ENCODE results near the gene CTR9. TPM values are rescaled to one million over a fixed set of nuclear protein-coding genes. Genes with fewer than 3 reads are reported as not detected.
A peak's percentile ranks its signal among the peaks of the same experiment; 100 is the strongest.

Gene CTR9
- total and polyA plus RNA-seq, 2 of the 13 experiments (the other 11 are each of a cell fraction or from before 2014, with no cell fraction given), result 6.6 to 22.1 TPM

- TF ChIP-seq, protein P1, sequence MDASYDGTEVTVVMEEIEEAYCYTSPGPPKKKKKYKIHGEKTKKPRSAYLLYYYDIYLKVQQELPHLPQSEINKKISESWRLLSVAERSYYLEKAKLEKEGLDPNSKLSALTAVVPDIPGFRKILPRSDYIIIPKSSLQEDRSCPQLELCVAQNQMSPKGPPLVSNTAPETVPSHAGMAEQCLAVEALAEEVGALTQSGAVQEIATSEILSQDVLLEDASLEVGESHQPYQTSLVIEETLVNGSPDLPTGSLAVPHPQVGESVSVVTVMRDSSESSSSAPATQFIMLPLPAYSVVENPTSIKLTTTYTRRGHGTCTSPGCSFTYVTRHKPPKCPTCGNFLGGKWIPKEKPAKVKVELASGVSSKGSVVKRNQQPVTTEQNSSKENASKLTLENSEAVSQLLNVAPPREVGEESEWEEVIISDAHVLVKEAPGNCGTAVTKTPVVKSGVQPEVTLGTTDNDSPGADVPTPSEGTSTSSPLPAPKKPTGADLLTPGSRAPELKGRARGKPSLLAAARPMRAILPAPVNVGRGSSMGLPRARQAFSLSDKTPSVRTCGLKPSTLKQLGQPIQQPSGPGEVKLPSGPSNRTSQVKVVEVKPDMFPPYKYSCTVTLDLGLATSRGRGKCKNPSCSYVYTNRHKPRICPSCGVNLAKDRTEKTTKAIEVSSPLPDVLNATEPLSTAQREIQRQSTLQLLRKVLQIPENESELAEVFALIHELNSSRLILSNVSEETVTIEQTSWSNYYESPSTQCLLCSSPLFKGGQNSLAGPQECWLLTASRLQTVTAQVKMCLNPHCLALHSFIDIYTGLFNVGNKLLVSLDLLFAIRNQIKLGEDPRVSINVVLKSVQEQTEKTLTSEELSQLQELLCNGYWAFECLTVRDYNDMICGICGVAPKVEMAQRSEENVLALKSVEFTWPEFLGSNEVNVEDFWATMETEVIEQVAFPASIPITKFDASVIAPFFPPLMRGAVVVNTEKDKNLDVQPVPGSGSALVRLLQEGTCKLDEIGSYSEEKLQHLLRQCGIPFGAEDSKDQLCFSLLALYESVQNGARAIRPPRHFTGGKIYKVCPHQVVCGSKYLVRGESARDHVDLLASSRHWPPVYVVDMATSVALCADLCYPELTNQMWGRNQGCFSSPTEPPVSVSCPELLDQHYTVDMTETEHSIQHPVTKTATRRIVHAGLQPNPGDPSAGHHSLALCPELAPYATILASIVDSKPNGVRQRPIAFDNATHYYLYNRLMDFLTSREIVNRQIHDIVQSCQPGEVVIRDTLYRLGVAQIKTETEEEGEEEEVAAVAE (CRISPR knock-in tag; IDR thresholded peaks at IDR 0.05; ENCODE audit: borderline replicate concordance), result no peak
- TF ChIP-seq ZNF572 (CRISPR knock-in tag; IDR thresholded peaks at IDR 0.05), result peak; percentile 87; the same call in 1 of the 2 replicates
- TF ChIP-seq ZIK1 (CRISPR knock-in tag; IDR thresholded peaks at IDR 0.05; ENCODE audit: borderline replicate concordance, low read depth), result 0 out of 2 replicates have a peak, but pooled peaks have one; percentile 40
- TF ChIP-seq FOXP1 (IDR thresholded peaks at IDR 0.05), result no peak
- TF ChIP-seq FOXP1 (CRISPR knock-in tag; IDR thresholded peaks at IDR 0.05), result no peak
- TF ChIP-seq, protein P2, sequence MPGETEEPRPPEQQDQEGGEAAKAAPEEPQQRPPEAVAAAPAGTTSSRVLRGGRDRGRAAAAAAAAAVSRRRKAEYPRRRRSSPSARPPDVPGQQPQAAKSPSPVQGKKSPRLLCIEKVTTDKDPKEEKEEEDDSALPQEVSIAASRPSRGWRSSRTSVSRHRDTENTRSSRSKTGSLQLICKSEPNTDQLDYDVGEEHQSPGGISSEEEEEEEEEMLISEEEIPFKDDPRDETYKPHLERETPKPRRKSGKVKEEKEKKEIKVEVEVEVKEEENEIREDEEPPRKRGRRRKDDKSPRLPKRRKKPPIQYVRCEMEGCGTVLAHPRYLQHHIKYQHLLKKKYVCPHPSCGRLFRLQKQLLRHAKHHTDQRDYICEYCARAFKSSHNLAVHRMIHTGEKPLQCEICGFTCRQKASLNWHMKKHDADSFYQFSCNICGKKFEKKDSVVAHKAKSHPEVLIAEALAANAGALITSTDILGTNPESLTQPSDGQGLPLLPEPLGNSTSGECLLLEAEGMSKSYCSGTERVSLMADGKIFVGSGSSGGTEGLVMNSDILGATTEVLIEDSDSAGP (CRISPR knock-in tag; IDR thresholded peaks at IDR 0.05; ENCODE audit: borderline replicate concordance), result peak; percentile 72
- peak; percentile 39; the same call in 1 of the 2 replicates for TF ChIP-seq TFAP4 (IDR thresholded peaks at IDR 0.05; ENCODE audit: borderline replicate concordance, low read depth)
- TF ChIP-seq, protein P3, sequence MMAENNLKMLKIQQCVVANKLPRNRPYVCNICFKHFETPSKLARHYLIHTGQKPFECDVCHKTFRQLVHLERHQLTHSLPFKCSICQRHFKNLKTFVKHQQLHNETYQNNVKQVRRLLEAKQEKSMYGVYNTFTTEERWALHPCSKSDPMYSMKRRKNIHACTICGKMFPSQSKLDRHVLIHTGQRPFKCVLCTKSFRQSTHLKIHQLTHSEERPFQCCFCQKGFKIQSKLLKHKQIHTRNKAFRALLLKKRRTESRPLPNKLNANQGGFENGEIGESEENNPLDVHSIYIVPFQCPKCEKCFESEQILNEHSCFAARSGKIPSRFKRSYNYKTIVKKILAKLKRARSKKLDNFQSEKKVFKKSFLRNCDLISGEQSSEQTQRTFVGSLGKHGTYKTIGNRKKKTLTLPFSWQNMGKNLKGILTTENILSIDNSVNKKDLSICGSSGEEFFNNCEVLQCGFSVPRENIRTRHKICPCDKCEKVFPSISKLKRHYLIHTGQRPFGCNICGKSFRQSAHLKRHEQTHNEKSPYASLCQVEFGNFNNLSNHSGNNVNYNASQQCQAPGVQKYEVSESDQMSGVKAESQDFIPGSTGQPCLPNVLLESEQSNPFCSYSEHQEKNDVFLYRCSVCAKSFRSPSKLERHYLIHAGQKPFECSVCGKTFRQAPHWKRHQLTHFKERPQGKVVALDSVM (CRISPR knock-in tag; IDR thresholded peaks at IDR 0.05), result no peak
- TF ChIP-seq, protein P4, sequence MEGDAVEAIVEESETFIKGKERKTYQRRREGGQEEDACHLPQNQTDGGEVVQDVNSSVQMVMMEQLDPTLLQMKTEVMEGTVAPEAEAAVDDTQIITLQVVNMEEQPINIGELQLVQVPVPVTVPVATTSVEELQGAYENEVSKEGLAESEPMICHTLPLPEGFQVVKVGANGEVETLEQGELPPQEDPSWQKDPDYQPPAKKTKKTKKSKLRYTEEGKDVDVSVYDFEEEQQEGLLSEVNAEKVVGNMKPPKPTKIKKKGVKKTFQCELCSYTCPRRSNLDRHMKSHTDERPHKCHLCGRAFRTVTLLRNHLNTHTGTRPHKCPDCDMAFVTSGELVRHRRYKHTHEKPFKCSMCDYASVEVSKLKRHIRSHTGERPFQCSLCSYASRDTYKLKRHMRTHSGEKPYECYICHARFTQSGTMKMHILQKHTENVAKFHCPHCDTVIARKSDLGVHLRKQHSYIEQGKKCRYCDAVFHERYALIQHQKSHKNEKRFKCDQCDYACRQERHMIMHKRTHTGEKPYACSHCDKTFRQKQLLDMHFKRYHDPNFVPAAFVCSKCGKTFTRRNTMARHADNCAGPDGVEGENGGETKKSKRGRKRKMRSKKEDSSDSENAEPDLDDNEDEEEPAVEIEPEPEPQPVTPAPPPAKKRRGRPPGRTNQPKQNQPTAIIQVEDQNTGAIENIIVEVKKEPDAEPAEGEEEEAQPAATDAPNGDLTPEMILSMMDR (CRISPR knock-in tag; IDR thresholded peaks at IDR 0.05), result peak; percentile 100
- TF ChIP-seq ZNF232 (CRISPR knock-in tag; IDR thresholded peaks at IDR 0.05; ENCODE audit: borderline replicate concordance), result no peak
- TF ChIP-seq ATF3 (CRISPR knock-in tag; IDR thresholded peaks at IDR 0.05), result no peak
- TF ChIP-seq, protein P5, sequence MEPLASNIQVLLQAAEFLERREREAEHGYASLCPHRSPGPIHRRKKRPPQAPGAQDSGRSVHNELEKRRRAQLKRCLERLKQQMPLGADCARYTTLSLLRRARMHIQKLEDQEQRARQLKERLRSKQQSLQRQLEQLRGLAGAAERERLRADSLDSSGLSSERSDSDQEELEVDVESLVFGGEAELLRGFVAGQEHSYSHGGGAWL (CRISPR knock-in tag; IDR thresholded peaks at IDR 0.05), result peak; percentile 51; the same call in 1 of the 2 replicates
- TF ChIP-seq ASH2L (IDR thresholded peaks at IDR 0.05; ENCODE audit: insufficient read length, low read depth, low read length), result no peak
- TF ChIP-seq ATAD3A (CRISPR knock-in tag; IDR thresholded peaks at IDR 0.05), result no peak
- peak; percentile 36; the same call in 1 of the 2 replicates for TF ChIP-seq ZFX (CRISPR knock-in tag; IDR thresholded peaks at IDR 0.05; ENCODE audit: low read depth)
Measured at GRCh38 chr11:10792385-10793068, 41.5 kb downstream of the CTR9 start (continued).

Data from HepG2 (cell line).